Ecto neural progenitor cell (in vitro differentiated cells): ENCODE results near the gene POLE.

Experiments
- DNase-seq: peaks from one replicate; pipeline ENCODE4 v3.0.0-alpha.2; 2018; ENCODE audit warnings: low spot score

The POLE gene

DNA sequence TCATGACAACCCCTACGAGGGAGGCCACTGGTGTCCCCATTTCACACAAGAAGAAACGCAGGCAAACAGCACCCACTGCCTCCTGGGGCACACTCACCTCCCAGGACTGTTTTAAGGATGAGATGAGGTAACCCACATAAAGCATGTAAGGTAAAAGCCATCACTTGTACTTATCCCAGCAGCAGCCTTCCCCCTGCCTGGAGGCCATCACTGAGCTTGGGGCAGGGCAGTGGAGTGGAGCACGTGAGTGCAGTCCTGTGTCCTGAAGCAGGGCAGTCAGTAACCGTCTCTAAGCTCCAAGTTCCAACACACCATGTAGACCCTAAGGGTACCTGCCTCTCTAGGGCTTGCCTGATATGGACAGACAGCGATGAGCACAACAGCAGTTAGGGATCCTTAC, 1.7 kb downstream of the POLE start:
- no peak for DNase-seq

DNA sequence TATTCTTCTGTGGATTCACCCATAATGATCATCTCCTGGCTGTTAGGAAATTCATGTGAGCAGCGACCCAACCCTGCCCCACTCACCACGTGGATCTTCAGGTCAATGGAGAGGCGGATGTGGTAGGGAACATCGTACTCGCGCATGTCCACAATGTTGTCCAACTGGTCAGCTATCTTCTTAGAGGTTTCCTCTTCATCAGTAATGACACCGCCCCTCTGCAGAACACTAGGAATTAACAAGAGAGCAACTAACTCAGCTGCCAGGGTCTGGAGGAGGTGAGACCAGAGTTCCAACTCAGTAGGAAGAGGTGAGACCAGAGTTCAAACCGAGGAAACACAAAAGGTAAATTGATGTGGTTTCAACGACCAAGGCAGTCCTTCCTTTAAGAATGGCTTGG, 9.7 kb downstream of the POLE start:
- no peak for DNase-seq

DNA sequence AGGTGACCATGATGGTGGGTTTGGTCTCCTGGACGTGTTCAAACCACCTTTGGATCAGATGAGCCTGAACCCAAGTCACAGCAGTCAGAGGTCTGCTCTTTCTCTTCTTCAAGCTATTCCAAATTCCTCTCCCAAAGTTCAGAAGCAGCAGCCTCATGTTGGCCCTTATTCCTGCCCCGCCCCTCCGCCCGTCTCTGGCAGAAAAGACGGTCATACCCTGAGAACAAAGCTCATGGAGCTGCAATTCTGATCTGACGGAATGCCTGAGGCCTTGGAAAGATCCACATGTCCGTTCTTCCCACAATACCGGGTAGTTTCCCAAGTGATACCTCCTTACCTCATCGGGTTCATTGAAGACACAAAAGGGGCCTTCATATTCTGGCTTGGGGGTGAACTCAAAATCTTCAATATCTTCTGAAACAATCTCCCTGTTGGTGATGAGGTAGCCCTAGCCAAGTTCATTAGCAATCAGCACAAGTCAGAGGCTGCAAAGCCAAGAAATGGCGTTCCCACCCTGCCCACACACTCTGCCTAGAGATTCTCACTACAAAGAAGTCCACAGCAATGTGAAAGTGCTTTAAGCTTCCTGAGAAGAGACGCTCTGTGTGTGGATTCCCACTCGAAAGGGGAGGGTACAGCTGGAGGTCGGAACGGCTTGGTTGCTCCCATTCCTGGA, 11.2 kb downstream of the POLE start:
- no peak for DNase-seq

DNA sequence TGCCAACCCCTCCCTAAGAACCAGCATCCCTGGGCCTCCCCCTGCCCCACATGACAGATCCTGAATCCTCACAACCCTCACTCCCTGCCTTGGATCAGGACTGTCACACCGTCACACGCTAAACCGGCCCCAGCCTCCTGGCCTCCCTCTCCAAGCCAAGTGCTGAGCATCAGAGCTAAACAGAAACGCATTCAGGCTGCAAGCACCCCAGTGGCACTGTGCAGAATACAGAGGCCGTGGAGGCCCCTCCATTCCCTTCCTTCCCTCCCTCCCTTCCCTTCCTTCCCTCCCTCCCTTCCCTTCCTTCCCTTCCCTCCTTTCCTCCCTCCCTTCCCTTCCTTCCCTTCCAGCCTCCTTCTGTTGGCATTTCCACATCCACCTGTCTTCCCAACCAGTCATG, 12.6 kb downstream of the POLE start:
- no peak for DNase-seq

DNA sequence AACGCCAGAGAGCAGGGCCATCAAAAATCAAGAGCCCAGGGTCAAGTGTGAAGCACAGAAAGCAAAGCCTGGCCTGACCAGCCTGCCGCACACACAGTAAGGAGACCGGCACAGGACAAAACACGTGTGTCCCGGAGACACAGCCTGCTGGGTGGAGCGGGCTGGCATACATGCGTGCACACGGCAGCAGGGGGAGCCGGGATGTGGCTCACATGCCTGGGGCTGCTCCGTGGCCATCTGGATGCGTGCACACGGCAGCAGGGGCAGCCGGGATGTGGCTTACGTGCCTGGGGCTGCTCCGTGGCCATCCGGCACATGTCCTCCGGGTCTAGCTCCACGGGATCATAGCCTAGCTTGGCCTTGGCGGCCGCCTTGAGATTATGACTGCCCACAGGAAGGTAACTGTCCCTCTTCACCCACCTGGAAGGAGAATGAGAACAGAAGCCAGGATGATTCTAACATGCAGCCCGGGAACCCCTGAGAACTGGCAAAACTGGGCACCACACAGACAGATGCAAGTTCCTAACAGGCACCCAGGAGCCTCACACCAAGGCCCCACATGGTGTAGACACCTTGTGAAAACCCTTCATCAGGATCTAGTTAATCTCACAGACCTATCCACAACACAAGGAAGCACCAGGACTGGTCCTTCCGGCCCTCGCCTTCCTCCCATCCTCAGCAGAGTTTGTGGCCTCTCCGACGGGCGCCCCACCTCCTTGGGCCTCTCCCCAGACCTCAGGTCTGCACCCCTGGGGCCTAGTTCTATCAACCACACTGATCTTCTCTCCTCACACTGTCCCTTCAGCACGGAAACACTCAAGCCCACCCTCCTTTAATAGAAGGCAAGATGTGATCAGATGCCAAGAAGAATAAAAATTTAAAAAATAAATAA, 13.6 kb downstream of the POLE start:
- DNase-seq, result peak; percentile 41

DNA sequence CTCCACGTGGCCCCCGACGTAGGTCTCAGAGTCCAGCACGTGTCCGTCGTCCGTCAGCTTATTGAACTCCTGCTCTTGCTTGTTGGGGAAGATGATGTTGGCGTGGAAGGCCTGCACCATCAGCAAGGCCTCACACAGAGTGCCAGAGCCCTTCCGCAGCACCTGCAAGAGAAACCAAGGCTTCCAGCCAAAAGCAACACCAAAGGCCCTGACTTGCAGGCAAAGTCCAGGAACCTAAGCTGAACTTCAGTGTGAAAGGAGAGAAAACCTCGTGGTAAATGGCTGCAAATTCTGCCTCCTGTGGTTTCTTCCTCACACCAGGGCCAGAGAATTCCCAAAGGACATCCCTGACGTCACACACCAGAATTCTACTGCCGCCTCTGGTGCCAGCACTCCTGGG, 14.5 kb downstream of the POLE start:
- DNase-seq, result peak; percentile 36

DNA sequence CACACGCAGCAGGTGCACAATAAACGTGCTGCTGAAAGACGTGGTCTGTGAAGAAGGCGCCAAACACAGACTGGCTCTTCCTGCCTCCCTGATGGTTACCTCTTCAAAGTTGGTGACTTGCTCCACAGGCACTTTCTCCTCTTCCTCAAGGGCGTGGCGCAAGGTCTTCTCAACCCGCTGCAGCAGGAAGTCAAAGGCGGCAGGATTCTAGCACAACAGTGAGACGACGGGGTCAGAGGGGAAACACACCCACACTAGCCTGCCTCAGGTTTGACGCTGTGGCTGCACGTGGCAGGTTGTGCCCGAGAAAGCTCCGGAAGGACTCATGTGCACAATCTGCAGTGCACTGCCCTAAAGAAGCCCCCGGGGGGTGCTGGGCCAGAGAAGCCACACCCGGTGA, 15.0 kb downstream of the POLE start:
- DNase-seq, result no peak

DNA sequence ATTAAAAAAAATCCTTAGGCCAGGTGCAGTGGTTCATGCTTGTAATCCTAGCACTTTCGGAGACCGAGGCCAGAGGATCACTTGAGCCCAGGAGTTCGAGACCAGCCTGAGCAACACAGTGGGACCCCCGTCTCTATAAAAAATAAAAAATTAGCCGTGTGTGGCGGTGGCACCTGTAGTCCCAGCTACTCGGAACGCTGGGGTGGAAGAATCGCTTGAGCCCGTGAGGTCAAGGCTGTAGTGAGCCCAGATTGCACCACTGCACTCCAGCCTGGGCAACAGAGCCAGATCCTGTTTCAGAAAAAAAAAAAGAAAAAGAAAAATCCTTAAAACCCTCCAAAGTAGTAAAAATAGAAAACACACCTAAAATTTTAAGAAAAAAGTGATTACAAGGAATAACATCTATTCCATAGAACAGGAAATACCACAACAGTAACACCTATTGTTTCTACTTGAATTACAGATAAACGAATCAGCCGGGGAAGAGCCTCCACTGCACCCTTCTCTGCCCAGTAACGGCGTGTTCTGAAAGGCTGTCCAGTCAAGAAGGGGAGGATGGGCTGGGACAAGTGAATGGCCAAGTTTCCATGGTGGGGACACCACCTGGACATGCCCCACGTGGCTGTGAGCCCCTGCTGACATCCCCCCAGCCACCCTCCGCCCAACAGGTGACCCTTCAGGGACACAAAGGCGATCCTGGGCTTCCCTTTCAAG, 17.8 kb downstream of the POLE start:
- no peak for DNase-seq

DNA sequence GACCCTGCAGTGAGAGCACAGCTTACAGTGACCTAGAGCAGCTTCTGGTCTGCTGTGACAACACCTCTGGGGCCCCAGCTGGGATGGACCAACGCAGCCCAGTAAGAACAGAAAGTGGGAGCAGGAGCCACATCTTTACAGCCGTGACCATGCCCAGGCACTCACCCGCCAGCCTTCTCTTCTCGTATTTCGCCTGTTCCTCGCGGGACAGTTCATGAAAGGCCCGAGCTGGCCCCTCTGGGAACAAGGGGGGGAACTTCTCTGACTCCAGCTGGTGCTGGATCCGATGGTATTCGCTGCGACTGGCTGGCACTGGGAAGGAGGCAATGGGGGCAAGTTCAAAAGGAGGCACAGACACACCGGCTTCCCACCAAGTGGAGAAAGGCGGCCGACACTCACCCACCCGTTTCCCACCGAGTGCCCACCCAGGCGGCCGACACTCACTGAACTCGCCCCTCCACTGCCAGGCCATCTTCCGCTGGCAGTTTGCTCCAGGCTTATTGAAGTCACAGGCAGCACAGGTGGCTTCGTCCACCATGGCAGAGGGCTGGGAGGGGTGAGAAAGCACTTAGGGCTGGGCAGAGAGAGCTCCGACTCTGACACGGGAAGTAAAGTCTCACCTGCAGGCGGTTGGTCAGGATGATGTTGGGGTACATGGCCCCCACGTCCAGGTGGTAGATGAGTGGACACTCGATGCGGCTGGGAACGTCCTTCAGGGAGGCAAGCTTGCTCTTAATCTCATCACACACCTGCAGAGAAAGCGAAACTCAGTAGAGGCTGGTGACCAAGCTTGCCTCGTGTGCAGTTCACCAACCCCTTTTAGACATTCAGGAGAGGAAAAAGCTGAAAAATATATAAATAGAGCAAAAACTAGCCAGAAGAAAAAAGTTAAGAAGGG, 18.7 kb downstream of the POLE start:
- no peak for DNase-seq

DNA sequence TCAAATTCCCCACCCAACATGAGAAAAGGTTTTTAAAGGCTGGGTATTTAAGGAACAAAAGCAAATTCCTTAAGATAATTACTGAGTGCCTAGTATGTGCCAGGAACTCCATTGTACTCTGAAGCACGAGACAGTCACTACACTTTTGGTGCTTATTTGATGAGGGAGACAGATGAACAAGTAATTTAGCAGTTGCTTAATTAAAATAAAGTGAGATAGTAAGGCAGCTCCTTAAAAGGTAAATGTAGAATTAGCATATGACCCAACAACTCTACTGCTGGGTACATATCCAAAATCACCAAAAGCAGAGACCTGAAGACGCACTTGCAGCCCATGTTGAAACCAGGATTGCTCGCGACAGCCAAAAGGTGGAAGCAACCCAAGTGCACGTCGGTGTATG, 21.3 kb downstream of the POLE start:
- DNase-seq, result no peak

DNA sequence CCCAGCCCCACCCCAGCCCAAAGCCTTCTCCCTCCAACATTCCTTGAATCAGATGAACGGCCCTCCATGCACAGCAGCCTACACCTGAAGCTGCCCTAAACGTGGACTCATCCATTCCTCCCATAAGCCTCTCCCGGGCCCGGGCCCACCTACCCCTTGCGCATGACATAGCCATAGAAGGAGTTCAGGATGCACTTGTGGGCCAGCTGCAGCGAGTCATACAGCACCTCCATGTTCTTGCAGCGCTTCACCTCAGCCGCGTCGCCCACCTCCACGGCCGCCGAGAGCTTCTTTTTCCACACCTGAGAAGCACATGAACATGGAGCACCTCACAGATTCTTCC, 22.0 kb downstream of the POLE start:
- no peak for DNase-seq

DNA sequence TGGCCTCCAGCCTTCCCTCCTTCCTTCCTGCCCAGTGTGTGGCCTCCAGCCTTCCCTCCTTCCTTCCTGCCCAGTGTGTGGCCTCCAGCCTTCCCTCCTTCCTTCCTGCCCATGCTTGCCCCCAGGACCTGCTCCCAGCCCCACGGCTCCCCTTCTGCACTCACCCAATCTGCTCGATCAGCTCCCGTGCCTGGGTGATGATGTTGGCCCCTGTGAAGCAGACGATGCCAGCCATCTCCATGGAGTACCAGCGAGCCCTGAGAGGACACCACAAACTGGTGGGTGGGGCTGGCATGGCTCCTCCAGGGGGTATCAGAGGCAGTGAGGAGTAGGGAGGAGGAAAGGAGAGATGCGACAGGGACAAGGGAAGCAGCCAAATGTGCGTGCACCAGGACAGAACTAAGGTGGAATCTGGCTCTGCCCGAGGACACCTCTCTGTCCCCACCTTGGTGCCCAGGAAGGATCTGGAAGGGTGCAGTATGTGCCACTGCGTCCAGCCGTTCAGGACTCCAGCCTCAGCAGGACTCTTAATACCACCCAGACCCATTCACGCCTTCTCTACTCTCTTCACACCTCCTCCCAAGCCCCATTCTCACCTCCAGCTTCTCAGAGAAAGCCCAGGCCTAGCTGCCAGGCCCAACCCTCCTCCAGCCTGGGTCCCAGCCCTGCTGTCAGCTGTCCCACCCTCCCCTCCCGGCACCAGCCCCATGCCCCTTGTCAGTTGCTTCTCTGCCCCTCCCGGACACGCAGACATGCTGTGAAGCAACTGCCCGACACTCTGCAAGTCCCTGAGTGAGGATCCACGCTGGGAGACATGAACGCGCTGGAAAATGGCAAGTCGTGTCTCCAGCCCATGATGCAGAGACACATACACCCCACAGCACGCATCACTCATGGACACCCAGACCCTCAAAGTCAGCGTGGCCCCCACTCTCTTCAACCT, 22.7 kb downstream of the POLE start:
- DNase-seq, result peak; percentile 39

DNA sequence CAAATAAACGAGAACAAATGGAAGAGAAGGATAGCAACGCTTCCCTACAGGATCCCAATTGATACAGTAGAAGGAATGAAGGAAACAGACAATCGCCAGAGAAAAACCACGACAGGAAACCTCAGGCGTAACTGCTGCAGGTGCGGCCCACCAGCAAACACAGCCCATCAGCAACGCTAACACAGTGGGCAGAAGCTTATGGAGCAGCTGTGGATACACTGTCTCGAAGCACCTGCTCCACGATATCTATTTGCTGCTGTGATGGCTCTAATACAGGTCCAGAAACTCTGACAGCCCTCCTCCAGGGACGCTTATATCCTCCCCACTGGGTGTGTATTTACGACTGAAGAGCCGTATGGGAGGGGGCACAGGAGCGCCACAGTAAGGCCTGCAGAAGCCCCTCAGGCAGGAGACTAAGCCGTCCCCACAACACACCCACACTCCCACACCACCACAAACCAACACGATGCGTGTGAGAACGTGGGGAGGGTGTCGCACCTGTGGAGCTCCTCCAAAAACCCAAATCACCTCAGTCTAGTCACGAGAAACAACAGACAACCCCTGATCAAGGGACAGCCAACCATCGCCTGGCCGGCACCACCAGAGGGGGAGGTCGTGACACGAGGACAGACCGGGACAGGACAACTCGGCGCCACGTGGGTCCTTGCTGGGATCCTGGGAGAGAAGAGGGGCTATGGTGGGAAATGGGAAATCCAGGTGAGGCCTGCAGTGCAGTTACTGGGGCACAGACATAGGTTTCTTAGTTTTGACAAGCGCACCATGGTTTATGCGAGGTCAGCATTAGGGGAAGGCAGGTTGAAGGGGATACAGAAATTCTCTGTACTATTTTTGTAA, 24.0 kb downstream of the POLE start:
- DNase-seq, result no peak

DNA sequence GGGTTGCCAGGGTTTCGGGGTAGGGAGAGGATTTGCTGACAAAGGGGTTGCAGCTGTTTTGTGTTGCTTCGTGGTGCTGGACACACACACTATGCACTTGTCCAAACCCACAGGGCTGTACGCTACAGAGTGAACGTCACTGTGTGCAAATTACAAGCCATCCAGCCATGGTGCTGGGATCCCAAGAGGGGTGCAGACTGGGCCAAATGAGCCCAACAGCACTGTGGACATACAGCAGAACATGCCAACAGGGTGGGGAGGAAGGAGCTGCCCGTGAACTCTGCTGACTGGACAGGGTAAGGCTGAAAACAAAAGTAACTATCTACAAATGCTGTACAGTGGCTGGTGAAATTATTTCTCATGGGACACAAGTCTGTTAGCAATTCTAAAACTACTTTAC, 25.2 kb downstream of the POLE start:
- DNase-seq, result peak; percentile 36

DNA sequence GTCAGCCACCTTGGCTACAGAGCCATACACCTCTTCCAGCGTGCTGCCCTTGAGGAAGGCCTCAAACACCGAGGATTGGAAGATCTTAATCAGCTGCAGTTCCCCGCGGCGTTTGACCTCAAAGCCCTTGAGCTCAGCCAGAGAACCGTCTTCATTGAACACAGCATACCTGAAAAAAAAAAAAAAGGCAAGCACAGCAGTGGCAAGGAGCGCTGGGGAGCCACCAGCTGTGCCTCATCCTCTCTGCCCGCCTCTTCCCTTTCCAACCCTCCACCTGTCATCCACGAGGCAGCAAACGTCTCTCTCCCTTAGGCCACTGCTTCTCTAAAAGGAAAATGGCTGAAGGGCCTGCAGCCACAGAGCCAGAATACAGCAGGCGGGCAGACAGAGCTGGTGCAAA, 26.1 kb downstream of the POLE start:
- DNase-seq, result no peak

DNA sequence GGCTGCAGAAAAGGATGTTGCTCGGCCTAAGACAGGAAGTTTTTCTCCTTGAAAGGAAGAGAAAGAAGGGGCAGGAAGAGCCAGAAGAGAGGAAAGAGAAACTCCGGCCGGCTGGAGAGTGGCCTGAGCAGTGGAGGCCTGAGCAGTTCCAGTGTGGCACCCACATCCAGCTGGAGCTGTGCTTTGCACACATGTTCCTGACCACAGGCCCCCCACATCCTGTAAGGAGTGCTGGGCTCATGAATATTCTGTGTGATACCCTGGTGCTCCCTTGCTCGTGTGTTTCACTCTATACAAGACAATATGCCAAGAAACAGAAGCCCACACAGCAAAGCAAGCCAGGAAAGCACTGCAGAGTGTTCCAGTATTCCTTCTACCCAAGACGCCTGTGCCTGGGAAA, 27.1 kb downstream of the POLE start:
- DNase-seq, result no peak

DNA sequence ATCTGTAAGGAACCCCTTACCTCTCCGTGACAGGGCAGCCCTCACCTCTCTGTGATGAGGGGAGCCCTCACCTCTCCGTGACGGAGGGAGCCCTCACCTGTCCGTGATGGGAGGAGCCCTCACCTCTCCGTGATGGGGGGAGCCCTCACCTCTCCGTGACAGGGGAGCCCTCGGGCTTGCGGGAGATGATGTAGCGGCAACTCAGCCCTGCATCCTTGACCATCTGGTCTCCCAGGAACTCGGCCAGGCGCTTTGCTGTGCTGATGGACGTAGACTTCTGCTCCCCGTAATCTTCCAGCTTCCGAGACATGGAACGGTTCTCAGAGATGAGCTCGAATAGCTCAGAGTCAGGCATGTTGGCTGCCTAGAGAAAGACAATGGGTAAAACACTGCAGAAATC, 28.0 kb downstream of the POLE start:
- no peak for DNase-seq

DNA sequence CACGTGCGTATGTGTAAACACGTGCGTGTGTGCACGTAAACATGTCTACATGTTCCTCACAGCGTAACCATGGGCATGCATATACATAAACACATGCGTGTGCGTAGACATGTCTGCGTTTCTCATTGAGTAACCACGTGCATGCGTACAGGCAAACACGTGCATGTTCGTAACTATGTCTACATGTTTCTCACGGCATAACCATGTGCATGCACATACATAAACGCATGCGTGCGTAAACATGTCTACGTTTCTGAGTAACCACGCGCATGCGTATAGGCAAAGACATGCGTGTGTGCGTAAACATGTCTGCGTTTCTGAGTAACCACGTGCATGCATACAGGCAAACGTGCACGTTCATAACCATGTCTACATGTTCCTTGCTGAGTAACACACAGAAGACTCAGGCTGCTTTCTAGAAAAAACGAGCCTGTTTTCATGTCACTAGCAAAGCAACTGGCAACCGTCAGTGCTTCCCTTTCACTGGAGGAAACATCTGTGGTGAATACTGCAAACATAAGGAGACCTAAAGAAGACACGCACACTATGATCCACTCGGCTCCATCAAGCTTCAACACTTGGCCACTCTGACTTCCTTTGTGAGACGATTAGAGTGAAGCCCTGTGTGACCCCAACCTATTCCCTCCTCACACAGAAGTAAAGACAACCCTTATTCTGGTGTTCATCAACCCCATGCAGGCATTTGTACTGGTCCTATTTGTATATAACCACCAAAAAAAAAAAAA, 28.8 kb downstream of the POLE start:
- no peak for DNase-seq

DNA sequence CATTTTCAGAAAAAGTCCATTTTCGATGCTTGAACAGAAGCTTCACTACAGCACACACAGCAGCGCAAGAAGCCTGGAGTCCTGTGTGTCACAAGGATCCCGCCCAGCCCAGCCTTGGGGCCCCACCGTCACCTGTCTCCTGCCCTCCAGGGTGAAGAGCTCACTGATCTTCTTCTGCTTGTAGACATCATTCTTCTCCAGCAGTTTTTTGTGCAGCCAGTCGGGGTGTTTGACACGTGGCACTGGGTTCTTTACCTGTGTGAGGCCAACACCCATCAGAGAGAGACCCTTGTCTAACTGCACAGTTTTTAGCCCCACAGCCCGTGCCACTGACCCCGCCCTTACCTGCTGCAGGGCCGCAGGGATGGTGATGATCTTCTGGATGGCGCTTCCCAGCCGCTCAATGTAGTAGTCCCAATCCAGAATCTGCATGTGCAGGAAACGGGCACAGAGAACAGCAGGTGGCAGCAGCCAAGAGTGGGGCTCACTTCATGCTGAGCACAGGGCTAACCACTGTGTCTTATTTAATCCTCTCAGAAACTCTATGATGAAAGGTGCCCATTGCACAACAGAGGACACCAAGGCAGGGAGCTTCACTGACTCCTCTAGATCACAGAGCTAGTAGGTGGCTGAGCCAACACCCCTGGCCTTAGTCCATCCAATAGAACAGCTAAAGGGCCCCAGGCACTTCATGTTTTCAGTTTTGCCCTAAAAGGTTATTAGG, 30.0 kb downstream of the POLE start:
- DNase-seq, result no peak
